Kidney capillary endothelial cell (primary cell): ENCODE data around the gene INSR.

ENCODE experiments used
- DNase-seq: peaks from one replicate; pipeline ENCODE4 v3.0.0-alpha.2; 2018; ENCODE audit warnings: low spot score

Gene INSR

GRCh38 chr19:7140137-7140536 is 154.1 kb downstream of the INSR start:
- no peak for DNase-seq

GRCh38 chr19:7139095-7139494 is 155.1 kb downstream of the INSR start:
- no peak for DNase-seq

- DNase-seq = no peak
Measured at GRCh38 chr19:7138402-7138801, 155.8 kb downstream of the INSR start.

GRCh38 chr19:7137120-7137519 is 157.1 kb downstream of the INSR start:
- no peak for DNase-seq

GRCh38 chr19:7132054-7132453 is 162.2 kb downstream of the INSR start:
- no peak for DNase-seq

GRCh38 chr19:7130043-7130442 is 164.2 kb downstream of the INSR start:
- DNase-seq = no peak

- no peak for DNase-seq
Measured at GRCh38 chr19:7126132-7126531, 168.1 kb downstream of the INSR start.

GRCh38 chr19:7125221-7125620 is 169.0 kb downstream of the INSR start:
- no peak for DNase-seq

- no peak for DNase-seq
Measured at GRCh38 chr19:7124782-7125181, 169.4 kb downstream of the INSR start.

- no peak for DNase-seq
Measured at GRCh38 chr19:7122701-7123100, 171.5 kb downstream of the INSR start.

- DNase-seq = no peak
Measured at GRCh38 chr19:7120499-7120898, 173.7 kb downstream of the INSR start.

- no peak for DNase-seq
Measured at GRCh38 chr19:7119582-7119981, 174.6 kb downstream of the INSR start.

- DNase-seq = no peak
Measured at GRCh38 chr19:7117248-7117647, 177.0 kb downstream of the INSR start.

- DNase-seq = no peak
Measured at GRCh38 chr19:7115721-7116120, 178.5 kb downstream of the INSR start.

GRCh38 chr19:7113233-7113632 is 181.0 kb downstream of the INSR start:
- no peak for DNase-seq

- DNase-seq = no peak
Measured at GRCh38 chr19:7112675-7113074, 181.5 kb downstream of the INSR start.

GRCh38 chr19:7109678-7110289 is 184.4 kb downstream of the INSR start:
- DNase-seq = no peak

GRCh38 chr19:7106711-7107657 is 187.2 kb downstream of the INSR start:
- DNase-seq = no peak

- no peak for DNase-seq
Measured at GRCh38 chr19:7104747-7105447, 189.3 kb downstream of the INSR start.

- no peak for DNase-seq
Measured at GRCh38 chr19:7101498-7102253, 192.5 kb downstream of the INSR start.

GRCh38 chr19:7099597-7099921 is 194.7 kb downstream of the INSR start:
- DNase-seq = no peak
